Measurements from ENCODE around the gene DPEP1. TPM values are rescaled to one million over a fixed set of nuclear protein-coding genes. Genes with fewer than 3 reads are reported as not detected.

DPEP1 gene
- total RNA-seq, 1 donor from 2014 or later: not detected

- intact Hi-C loops (cut with micrococcal nuclease): no loop called here
Measured at GRCh38 chr16:89589241-89589926, 24.1 kb upstream of the DPEP1 start.

GRCh38 chr16:89593841-89594240 is 19.6 kb upstream of the DPEP1 start:
- H3K27me3 ChIP-seq (ENCODE audit: low read depth): no peaks in the 10 kb centered on the region
- no peak overlapping the region for H3K27ac ChIP-seq (replicated peaks)
- TF ChIP-seq CTCF (IDR thresholded peaks at IDR 0.05; ENCODE audit: borderline replicate concordance): no peak
- intact Hi-C loops (cut with micrococcal nuclease): no loop called here
- DNase-seq: no peak
- no peaks in the 10 kb centered on the region for H3K9me3 ChIP-seq (replicated peaks)
- no peaks in the 10 kb centered on the region for H3K4me1 ChIP-seq
- H3K36me3 ChIP-seq: no peaks in the 10 kb centered on the region
- no peak overlapping the region for H3K4me3 ChIP-seq

More at GRCh38 chr16:89589241-89589926, 24.1 kb upstream of the DPEP1 start:
- DNase-seq: no peak
- Histone ChIP-seq H3K4me1 (no peaks in the 10 kb centered on the region), H3K9me3 (replicated peaks) (no peaks in the 10 kb centered on the region), H3K36me3 (no peaks in the 10 kb centered on the region), H3K4me3 (no peak overlapping the region), H3K27ac (replicated peaks) (no peak overlapping the region), H3K27me3 (ENCODE audit: low read depth) (no peaks in the 10 kb centered on the region)
- TF ChIP-seq CTCF (IDR thresholded peaks at IDR 0.05; ENCODE audit: borderline replicate concordance): no peak

- DNase-seq: no peak
- Histone ChIP-seq H3K36me3 (no peaks in the 10 kb centered on the region), H3K4me1 (no peaks in the 10 kb centered on the region), H3K9me3 (replicated peaks) (no peaks in the 10 kb centered on the region), H3K27me3 (ENCODE audit: low read depth) (no peaks in the 10 kb centered on the region), H3K4me3 (no peak overlapping the region), H3K27ac (replicated peaks) (no peak overlapping the region)
- no peak for TF ChIP-seq CTCF (IDR thresholded peaks at IDR 0.05; ENCODE audit: borderline replicate concordance)
- intact Hi-C loops (cut with micrococcal nuclease): no loop called here
Measured at GRCh38 chr16:89595330-89596060, 17.9 kb upstream of the DPEP1 start.

GRCh38 chr16:89596061-89596689 is 17.3 kb upstream of the DPEP1 start:
- intact Hi-C loops (cut with micrococcal nuclease): no loop called here
- Histone ChIP-seq H3K36me3 (no peaks in the 10 kb centered on the region), H3K27ac (replicated peaks) (no peak overlapping the region), H3K4me1 (no peaks in the 10 kb centered on the region), H3K9me3 (replicated peaks) (no peaks in the 10 kb centered on the region), H3K4me3 (no peak overlapping the region), H3K27me3 (ENCODE audit: low read depth) (no peaks in the 10 kb centered on the region)
- TF ChIP-seq CTCF (IDR thresholded peaks at IDR 0.05; ENCODE audit: borderline replicate concordance): no peak
- DNase-seq: no peak

GRCh38 chr16:89596957-89597649 is 16.3 kb upstream of the DPEP1 start:
- Histone ChIP-seq H3K4me3 (no peak overlapping the region), H3K9me3 (replicated peaks) (no peaks in the 10 kb centered on the region), H3K27ac (replicated peaks) (no peak overlapping the region), H3K36me3 (no peaks in the 10 kb centered on the region), H3K4me1 (peaks cover under 1% of the 10 kb centered on the region), H3K27me3 (ENCODE audit: low read depth) (peaks cover 5% of the 10 kb centered on the region)
- TF ChIP-seq CTCF (IDR thresholded peaks at IDR 0.05; ENCODE audit: borderline replicate concordance): no peak
- no peak for DNase-seq
- intact Hi-C loops (cut with micrococcal nuclease): no loop called here
